Measurements from ENCODE around the gene CFAP70.

CFAP70 gene

DNA sequence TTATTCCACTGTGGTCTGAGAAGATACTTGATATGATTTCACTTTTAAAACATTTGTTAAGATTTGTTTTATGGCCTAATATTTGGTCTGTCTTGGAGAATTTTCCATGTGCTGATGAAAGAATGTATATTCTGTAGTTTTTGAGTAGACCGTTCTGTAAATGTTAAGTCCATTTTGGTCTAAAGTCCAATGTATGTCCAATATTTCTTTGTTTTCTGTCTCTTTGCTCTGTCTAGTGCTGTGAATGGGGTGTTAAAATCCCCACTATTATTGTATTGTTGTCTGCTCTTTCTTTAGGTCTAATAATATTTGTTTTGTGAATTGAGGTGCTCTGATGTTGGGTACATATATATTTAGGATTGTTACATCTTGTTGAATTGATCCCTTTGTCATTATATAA, 142.9 kb downstream of the CFAP70 start:
- no peak for DNase-seq (ENCODE audit: low spot score)

- DNase-seq (ENCODE audit: low spot score) = no peak
Measured at GRCh38 chr10:73211106-73211811, 147.4 kb downstream of the CFAP70 start.

GRCh38 chr10:73210395-73211105, 148.1 kb downstream of the CFAP70 start:
- DNase-seq (ENCODE audit: low spot score) = no peak

GRCh38 chr10:73209705-73210104, 149.0 kb downstream of the CFAP70 start:
- no peak for DNase-seq (ENCODE audit: low spot score)

DNA sequence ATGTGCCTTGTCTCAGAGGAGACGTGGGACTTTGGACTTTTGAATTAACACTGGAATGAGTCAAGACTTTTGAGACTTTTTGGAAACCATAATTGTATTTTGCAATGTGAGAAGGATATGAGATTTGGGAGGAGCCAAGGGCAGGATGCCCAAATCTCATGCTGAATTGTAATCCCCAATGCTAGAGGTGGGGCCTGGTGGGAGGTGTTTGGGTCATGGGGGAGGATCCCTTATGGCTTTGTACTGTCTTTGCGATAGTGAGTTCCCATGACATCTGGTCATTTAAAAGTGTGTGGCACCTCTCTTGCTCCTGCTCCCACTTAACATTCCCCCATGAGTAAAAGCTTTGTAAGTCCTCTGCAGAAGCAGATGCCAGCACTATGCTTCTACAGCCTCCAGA, 150.8 kb downstream of the CFAP70 start:
- no peak for DNase-seq (ENCODE audit: low spot score)

DNA sequence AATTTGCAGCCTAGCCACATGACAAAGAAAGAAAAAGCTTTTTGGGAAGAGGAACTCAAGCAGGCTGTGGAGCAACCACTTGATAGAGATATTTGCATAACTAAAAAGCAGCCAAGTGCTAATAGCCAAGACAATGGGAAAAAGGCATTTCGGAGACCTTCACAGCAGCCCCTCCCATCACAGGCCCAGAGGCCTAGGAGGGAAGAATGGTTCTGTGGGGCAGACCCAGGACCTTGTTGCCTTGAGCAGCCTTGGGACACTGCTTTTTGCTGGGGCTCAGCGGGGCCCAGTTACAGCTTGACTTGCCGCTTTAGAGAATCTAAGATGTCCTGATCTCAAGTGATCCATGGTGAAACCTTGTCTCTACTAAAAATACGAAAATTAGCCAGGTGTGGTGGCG, 152.3 kb downstream of the CFAP70 start:
- DNase-seq (ENCODE audit: low spot score) = no peak

- no peak for DNase-seq (ENCODE audit: low spot score)
Measured at GRCh38 chr10:73205890-73206289, 152.8 kb downstream of the CFAP70 start.

DNA sequence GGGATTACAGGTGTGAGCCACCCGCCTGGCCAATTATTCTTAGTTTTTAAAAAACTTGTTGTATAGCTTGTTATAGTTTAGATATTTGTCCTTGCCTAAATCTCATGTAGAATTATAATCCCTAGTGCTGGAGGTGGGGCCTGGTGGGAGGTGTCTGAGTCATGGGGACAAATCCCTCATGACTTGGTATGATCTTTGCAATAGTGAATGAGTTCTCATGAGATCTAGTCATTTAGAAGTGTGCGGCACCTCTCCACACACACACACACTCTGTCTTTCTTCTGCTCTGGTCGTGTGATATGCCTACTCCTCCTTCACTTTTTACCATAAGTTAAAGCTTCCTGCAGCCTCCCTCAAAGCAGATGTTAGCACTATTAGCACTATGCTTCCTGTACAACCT, 153.6 kb downstream of the CFAP70 start:
- DNase-seq (ENCODE audit: low spot score) = no peak
